HCT116 (cell line): Measurements from ENCODE around the gene SND1. TPM values are rescaled to one million over a fixed set of nuclear protein-coding genes. Genes with fewer than 3 reads are reported as not detected.

Experiments used
- ATAC-seq: fragments of 200-7000 bp; cut with Tn5 transposase; 2 replicates; pipeline ENCODE4 v1.9.1; 2020; ENCODE audit warnings: mild to moderate bottlenecking, moderate library complexity
- BruUV-seq: library from RNA; stranded (reverse); fragments of 400-500 nt; replicated peaks from 2 replicates; lab custom pipeline; 2021; lab: Mats Ljungman, UMichigan
- CTCF ChIA-PET: fragments of 300-600 bp; sonication (Branson Sonifier 250); formaldehyde crosslinking; loops from one replicate; lab custom pipeline; 2021; ENCODE audit warnings: antibody characterized with exemption; lab: Charles Lee
- POLR2A ChIA-PET: fragments of 300-600, 350-600 bp; sonication (Branson Sonifier 250); formaldehyde crosslinking; loops from one replicate; lab custom pipeline; 2021; ENCODE audit warnings: antibody characterized with exemption; lab: Charles Lee
- RAD21 ChIA-PET, 2 experiments: fragments of 300-600 bp; sonication (Branson Sonifier 250); formaldehyde crosslinking; loops; one replicate each; lab custom pipeline; 2023; ENCODE audit warnings: low total read pairs in 2 of 2; ENCODE audit not compliant: uncharacterized antibody in 2 of 2, unreplicated experiment in 2 of 2, low non-redundant PET in 1 of 2; lab: Charles Lee
- DNase-seq: peaks from one replicate; pipeline ENCODE4 v3.0.0-alpha.2; 2010; ENCODE audit warnings: low read depth, low spot score
- H2AFZ ChIP-seq: fragments of 200-600 bp; shearing (Covaris generic), sonication (generic); 2 replicates; pipeline ENCODE4 v1.6.1; 2017; ENCODE audit warnings: low read depth, mixed run types, mixed read lengths, antibody characterized with exemption, low read length; ENCODE audit not compliant: poor library complexity, severe bottlenecking
- H3K27ac ChIP-seq: 2 replicates; pipeline ENCODE4 v1.5.1; 2012; ENCODE audit warnings: low read depth, low read length
- H3K27me3 ChIP-seq: fragments of 200-600 bp; sonication (generic); 2 replicates; pipeline ENCODE4 v1.6.1; 2016; ENCODE audit warnings: mixed run types, low read length, mixed read lengths; ENCODE audit not compliant: insufficient read depth
- H3K36me3 ChIP-seq, 2 experiments: fragments of 200-500 bp in 1 of 2; fragments of 200-600 bp in 1 of 2; sonication (Bioruptor generic) in 1 of 2; sonication (generic) in 1 of 2; 2 replicates each; pipeline versions ENCODE4 v1.5.1 to v1.6.1; 2014 to 2016; ENCODE audit warnings: low read length in 2 of 2, inconsistent platforms in 1 of 2, mixed read lengths in 1 of 2, mixed run types in 1 of 2; ENCODE audit not compliant: insufficient read depth in 2 of 2, control insufficient read depth in 1 of 2
- H3K4me1 ChIP-seq, 2 experiments: fragments of 200-600 bp in 1 of 2; sonication (generic) in 1 of 2; 2 replicates each; pipeline versions ENCODE4 v1.5.1 to v1.6.1; 2012 to 2017; ENCODE audit warnings: low read length in 2 of 2, inconsistent platforms in 1 of 2, mild to moderate bottlenecking in 1 of 2, mixed read lengths in 1 of 2, mixed run types in 1 of 2, moderate library complexity in 1 of 2; ENCODE audit not compliant: insufficient read depth in 2 of 2, control insufficient read depth in 1 of 2
- H3K4me2 ChIP-seq: fragments of 200-600 bp; sonication (generic); 2 replicates; pipeline ENCODE4 v1.6.1; 2017; ENCODE audit warnings: mixed run types, low read length, mixed read lengths
- H3K4me3 ChIP-seq, 2 experiments: fragments of 200-600 bp in 1 of 2; sonication (generic) in 1 of 2; replicated peaks in 1 of 2; 2 replicates each; pipeline ENCODE4 v1.5.1; 2011 to 2016; ENCODE audit warnings: low read length in 2 of 2, control low read depth in 1 of 2, low read depth in 1 of 2, mild to moderate bottlenecking in 1 of 2, mixed read lengths in 1 of 2, mixed run types in 1 of 2
- H3K79me2 ChIP-seq: fragments of 200-600 bp; sonication (generic); 2 replicates; pipeline ENCODE4 v1.6.1; 2017; ENCODE audit warnings: mild to moderate bottlenecking, mixed run types, low read length, moderate library complexity, mixed read lengths; ENCODE audit not compliant: insufficient read depth
- H3K9ac ChIP-seq: fragments of 200-600 bp; sonication (generic); 2 replicates; pipeline ENCODE4 v1.6.1; 2016; ENCODE audit warnings: low read length, mixed read lengths
- H3K9me2 ChIP-seq: fragments of 200-600 bp; sonication (generic), shearing (Covaris generic); 2 replicates; pipeline ENCODE4 v1.6.1; 2017; ENCODE audit warnings: mixed run types, mild to moderate bottlenecking, moderate library complexity; ENCODE audit not compliant: insufficient read depth
- H3K9me3 ChIP-seq, 2 experiments: fragments of 200-500 bp in 1 of 2; fragments of 200-600 bp in 1 of 2; sonication (Bioruptor generic) in 1 of 2; sonication (generic) in 1 of 2; 2 replicates each; pipeline ENCODE4 v1.6.1; 2014 to 2017; ENCODE audit warnings: low read length in 2 of 2, mixed read lengths in 2 of 2, inconsistent platforms in 1 of 2, low read depth in 1 of 2, mild to moderate bottlenecking in 1 of 2, mixed run types in 1 of 2, moderate library complexity in 1 of 2; ENCODE audit not compliant: control insufficient read depth in 1 of 2, insufficient read depth in 1 of 2
- H4K20me1 ChIP-seq: fragments of 200-600 bp; sonication (generic), shearing (Covaris generic); 2 replicates; pipeline ENCODE4 v1.6.1; 2017; ENCODE audit warnings: mixed run types, mild to moderate bottlenecking, moderate library complexity; ENCODE audit not compliant: insufficient read depth
- CBX3 ChIP-seq: IDR thresholded peaks from 2 replicates; pipeline ENCODE4 v1.6.1; 2012; ENCODE audit warnings: low read depth
- CEBPB ChIP-seq: IDR thresholded peaks from 2 replicates; pipeline ENCODE4 v1.6.1; 2012; ENCODE audit warnings: low read depth
- CTCF ChIP-seq, 3 experiments: fragments of 200-600 bp in 1 of 3; sonication (generic) in 1 of 3; IDR thresholded peaks in 2 of 3; conservative IDR thresholded peaks in 1 of 3; 2 replicates each; pipeline ENCODE4 v1.5.1; 2012 to 2017; ENCODE audit warnings: low read depth in 2 of 3, low read length in 2 of 3, antibody characterized with exemption in 1 of 3, borderline replicate concordance in 1 of 3, control low read depth in 1 of 3, mild to moderate bottlenecking in 1 of 3, mixed read lengths in 1 of 3, mixed run types in 1 of 3, moderate library complexity in 1 of 3; ENCODE audit not compliant: insufficient read depth in 1 of 3
- ELF1 ChIP-seq: IDR thresholded peaks from 2 replicates; pipeline ENCODE4 v1.6.1; 2012; ENCODE audit warnings: low read depth, borderline replicate concordance
- EZH2 ChIP-seq: fragments of 200-600 bp; sonication (generic); IDR thresholded peaks from 2 replicates; pipeline ENCODE4 v1.6.1; 2017; ENCODE audit warnings: antibody characterized with exemption, mixed run types
- EZH2phosphoT487 ChIP-seq: fragments of 200-600 bp; IDR thresholded peaks from 2 replicates; pipeline ENCODE4 v1.6.1; 2018; ENCODE audit warnings: antibody characterized with exemption, borderline replicate concordance
- SRF ChIP-seq: IDR thresholded peaks from 2 replicates; pipeline ENCODE4 v1.6.1; 2012; ENCODE audit warnings: low read depth
- TCF7L2 ChIP-seq: IDR thresholded peaks from 2 replicates; pipeline ENCODE4 v1.7.0; 2011; ENCODE audit warnings: borderline replicate concordance, inconsistent platforms; ENCODE audit not compliant: insufficient read depth, insufficient read length; ENCODE audit errors: extremely low read depth
- intact Hi-C: fragments of 100-400 bp; cut with micrococcal nuclease; formaldehyde crosslinking; loops from 2 replicates; pipeline ENCODE4 v1.10.0; 2022
- total RNA-seq: library from RNA; stranded (reverse); gene quantifications from one replicate; pipeline ENCODE4 v1.2.1, GENCODE V29; 2021; ENCODE audit not compliant: unreplicated experiment

The SND1 gene
- total RNA-seq, 1 experiment from 2014 or later = 169 TPM

GRCh38 chr7:128034825-128035224, 382.8 kb downstream of the SND1 start:
- H2AFZ ChIP-seq = no peak overlapping the region
- H4K20me1 ChIP-seq = no peaks in the 10 kb centered on the region
- no peaks in the 10 kb centered on the region for H3K36me3 ChIP-seq
- H3K79me2 ChIP-seq = peaks cover 4% of the 10 kb centered on the region; the same call in 1 of the 2 replicates
- POLR2A ChIA-PET = no interaction called here
- H3K9ac ChIP-seq = no peak overlapping the region
- CTCF ChIA-PET = interaction anchor here (1.5 to 2.2 kb wide), 2 partner anchors 15 to 174 kb away, joined by 3 to 10 read pairs; no protein-coding TSS in a partner anchor
- BruUV-seq = no TSS peak
- no peaks in the 10 kb centered on the region for H3K9me3 ChIP-seq
- H3K27me3 ChIP-seq = no peaks in the 10 kb centered on the region
- RAD21 ChIA-PET = no interaction called here
- TF ChIP-seq SRF = no peak
- TF ChIP-seq CEBPB = no peak
- no peak for TF ChIP-seq EZH2phosphoT487
- no peak for TF ChIP-seq CTCF (IDR thresholded peaks at IDR 0.05 in 2 of 3, conservative IDR thresholded peaks at IDR 0.05 in 1 of 3; ENCODE audit: borderline replicate concordance in 1 of 3, insufficient read depth in 1 of 3, low read depth in 2 of 3, low read length in 2 of 3)
- TF ChIP-seq CBX3 = no peak
- TF ChIP-seq TCF7L2 = no peak
- no peak for TF ChIP-seq ELF1
- no peak for TF ChIP-seq EZH2
- DNase-seq = no peak
- H3K4me2 ChIP-seq = no peak overlapping the region
- intact Hi-C loops = loop anchor here (1.0 kb wide), 1 partner anchor 174 kb away; no protein-coding TSS in a partner anchor
- H3K9me2 ChIP-seq = no peaks in the 10 kb centered on the region
- no peak overlapping the region for H3K27ac ChIP-seq
- H3K4me1 ChIP-seq = peaks cover 0 to 8% of the 10 kb centered on the region in 2 experiments; a peak in 1 of 4 replicates
- H3K4me3 ChIP-seq = no peak overlapping the region
- ATAC-seq = no peak
